ENCODE measurements around the gene CPED1.
A peak's percentile ranks its signal among the peaks of the same experiment; 100 is the strongest.

The CPED1 gene

DNA sequence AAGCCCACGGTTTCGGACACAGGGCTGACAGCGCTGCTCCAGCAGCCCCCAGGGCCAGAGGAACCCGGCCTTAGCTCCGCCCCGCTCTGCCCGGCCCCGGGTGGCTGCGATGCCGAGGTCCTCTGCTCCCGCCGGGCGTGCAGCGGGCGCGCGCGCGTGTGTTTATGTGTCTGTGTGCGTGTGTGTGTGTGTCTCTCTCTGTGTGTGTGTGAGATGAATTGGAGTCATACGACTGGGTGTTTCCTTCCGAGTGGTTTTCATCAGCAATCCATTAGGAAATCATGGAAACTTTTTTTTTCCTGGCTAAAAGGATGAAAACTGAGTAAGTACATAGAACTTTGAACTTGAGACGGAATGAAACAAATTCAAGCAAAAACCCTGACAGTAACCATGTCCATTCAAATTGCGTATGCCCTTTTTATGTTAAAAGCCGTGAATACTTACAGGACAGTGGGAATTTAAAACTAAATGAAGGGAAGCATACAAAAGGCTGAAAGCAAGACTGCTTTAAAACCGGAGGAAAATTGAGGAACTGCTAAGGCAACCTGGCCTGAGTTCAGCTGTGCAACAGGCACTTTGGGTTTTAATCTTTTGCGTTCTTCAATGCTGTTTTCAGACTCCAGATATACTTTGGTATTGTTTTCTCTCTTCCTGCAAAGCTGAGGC is at the start of gene CPED1:
Gene CPED1, plus strand, starts transcription at position 121 of the 666 bp plus-strand sequence. CDS start 911 bp downstream, outside the sequence.
- DNase-seq: peak; percentile 72

DNA sequence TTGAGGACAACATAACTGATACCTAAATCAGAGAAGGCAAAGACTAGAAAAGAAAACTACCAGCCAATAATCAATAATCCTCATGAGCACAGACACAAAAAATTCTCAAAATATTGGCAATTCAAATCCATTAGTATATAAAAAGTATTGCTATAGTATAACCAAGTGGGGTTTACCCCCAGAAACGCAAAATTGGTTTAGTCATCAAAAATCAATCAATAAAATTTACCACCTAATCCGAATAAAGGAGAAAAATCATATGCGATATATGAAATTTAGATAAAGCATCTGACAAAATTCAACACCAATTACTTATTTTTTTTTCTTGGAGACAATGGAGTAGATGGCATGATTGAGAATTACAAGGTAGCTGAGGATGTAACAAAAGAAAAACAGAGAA is 49.2 kb upstream of the CPED1 start:
- DNase-seq: no peak

DNA sequence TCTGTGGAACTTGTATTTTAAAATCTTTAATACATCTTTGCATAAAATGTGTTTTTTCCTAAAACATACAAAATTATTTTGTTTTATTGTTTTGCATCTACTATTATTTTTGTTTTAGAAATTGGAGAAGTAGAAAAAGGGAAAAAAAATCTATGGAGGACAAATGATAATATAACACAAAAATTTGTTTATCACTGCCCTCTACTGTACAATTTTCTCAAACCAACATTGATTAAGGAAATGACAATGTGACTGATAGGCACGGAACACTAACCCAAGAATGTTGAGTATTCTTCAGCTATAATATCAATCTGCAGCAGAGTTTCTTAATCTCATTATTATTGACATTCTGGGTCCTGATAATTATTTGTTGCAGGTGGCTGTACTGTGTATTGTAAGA is 47.4 kb upstream of the CPED1 start:
- no peak for DNase-seq

DNA sequence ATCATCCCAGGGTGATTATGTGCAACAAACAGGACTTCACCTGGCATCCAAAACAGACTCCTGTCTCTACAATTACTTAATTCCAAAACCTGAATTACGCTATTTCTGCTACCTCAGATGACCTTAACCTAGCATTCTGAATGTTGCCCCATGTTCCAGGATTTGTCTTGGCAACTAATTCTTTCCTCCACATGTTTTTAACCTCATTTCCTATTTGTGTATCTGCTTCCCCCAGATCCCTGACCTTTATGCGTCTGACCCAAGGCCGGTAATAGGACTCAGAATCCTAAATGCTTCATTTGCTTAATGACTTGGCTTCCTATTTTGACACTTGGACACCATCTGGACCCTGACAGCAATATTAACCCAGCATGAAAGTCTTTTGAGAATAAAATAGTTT is 46.7 kb upstream of the CPED1 start:
- no peak for DNase-seq

DNA sequence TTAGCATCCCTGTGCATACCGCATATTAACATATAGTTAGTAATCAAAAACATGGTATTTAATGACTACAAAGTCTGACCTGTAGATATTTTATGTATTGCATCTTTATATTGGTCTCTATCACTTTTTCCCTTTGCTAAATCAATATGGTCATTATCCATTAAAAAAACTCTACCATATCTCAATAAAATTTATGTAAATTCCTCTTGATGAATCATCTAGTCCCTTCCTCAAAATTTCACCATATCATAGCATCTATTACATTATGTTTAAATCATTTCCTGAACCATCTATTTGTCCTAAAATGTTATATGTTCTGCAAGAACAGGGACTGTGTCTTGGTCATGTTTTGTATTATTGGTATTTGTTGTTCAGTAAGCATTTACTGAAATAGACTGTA is 45.6 kb upstream of the CPED1 start:
- no peak for DNase-seq

DNA sequence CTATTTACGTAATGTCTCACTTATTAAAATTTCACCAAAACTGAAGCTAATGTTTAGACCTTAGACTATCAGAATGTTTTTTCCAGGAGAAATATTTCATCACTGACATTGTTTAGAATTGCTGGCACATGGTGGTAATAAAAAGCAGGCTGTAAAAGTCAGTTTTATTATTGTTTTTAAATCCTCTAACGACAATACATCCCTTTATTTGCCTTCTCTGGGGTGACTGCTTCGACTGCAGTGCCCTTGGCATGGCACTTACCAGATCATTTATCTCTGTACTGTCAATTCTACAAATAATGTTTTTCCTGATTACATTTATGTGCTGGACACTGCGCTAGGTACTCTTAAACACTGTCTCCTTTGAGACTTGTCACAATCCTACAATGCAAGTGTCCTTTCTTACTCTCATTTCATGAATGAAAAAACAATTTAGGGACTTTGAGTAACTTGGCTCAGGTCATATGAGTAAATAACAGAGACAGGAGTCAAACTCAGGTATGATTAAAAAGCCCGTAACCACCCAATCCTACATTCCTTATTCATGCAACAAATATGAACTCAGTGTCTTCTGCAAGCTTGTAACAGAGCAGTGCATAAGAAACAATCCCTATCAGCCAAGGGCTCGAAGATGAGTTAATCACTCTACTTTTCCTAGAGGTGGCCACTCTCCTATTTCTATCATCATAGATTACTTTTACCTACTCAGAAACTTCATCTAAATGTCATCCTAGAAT is 43.5 kb upstream of the CPED1 start:
- no peak for DNase-seq

DNA sequence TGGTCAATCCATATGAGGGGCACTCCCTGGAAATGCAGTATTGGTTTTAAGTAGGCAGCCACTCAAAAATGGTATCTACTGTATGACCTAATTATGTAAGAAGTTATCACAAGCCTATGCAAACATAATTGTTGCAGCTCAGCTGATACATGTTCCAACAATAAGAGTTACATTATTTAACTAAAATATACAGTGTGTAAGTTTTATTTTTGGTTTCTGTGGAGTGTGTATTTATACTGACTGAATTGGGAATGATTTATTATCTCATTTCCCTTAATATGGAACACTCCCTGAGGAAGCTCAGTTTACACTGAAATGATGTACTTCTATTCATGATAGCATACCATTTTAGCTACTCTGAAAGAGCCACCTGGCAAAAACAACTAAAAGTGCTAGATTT is 40.5 kb upstream of the CPED1 start:
- DNase-seq: no peak

DNA sequence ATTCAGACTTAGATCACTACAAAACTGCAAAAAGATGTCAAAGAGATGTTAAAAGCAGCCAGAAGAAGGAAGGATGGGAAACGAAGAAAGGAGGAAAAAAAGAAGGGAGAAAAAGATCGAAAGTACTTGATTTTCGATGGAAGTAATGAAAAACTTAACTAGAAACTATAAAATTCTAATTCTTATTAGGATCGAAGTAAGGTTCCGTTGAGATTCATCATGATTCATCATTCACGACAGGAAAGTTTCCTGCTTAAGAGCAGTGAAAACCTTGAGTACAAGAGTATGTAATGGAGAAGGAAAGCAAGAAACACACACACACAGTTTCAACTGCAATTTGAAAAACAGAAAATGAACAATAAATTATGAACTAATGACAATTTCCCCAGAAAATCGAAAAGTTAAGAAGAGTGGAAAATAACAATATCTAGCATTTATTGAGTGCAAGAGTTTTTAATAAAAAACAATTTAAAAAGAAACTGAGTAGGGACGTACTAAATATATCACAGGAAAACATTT is 39.1 kb upstream of the CPED1 start:
- DNase-seq: no peak

DNA sequence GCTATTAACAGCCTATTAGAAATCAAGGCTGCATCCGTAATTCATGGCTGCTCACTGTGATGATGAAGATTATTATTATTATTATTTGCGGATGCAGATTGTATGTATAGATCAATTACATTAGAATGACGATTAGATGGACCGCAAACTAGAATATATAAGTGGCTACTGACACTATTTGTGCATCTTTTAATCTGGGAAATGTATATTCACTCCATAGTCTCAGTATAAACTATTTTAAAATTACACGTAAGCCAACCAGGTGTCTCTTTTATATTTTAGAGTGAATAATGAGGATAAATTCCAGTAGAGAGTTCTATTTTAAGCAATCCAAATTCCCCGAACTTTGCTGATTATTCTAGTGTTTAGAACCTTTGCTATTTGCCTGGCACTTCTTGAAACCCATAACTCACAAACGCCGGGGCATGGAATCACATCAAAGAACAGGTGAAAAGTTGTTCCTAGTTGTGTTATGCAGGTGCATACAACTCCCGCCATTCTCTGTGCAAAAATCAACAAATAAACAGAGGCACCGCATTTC is 38.4 kb upstream of the CPED1 start:
- no peak for DNase-seq

DNA sequence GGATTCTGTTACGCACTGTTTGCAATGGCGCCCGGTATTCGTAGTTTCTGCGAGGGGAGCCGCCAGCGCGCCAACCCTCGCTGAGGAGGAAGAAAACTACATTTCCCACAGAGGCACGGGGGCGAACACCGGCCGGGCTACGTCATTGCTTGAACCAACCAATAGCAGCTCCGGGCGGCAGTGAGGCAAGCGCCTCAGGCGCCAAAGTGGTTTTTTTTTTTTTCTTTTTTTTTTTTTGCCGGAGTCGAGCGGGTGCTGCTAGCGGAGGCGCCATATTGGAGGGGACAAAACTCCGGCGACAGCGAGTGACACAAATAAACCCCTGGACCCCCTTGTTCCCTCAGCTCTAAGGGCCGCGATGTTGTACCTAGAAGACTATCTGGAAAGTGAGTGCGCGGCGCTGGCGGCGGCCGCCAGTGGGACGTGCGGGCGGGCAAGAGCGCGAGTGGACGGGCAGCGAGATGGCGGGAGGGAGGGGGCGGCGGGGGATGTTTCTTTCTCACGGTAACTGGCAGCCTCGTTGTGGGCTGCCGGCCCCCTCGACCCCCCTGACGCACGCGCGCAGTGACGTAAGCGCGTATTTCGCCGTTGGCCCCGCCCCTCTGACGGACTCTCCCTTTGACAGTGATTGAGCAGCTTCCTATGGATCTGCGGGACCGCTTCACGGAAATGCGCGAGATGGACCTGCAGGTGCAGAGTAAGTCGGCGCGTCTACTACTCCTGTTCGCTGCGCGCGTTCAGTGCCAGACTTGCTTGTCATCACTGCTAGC is 37.8 kb upstream of the CPED1 start, which contains the start of gene ING3:
Gene ING3, plus strand, starts transcription at position 239 of the 770 bp plus-strand sequence. Its CDS starts 120 bp downstream, at position 359.
- peak; percentile 98 for DNase-seq

DNA sequence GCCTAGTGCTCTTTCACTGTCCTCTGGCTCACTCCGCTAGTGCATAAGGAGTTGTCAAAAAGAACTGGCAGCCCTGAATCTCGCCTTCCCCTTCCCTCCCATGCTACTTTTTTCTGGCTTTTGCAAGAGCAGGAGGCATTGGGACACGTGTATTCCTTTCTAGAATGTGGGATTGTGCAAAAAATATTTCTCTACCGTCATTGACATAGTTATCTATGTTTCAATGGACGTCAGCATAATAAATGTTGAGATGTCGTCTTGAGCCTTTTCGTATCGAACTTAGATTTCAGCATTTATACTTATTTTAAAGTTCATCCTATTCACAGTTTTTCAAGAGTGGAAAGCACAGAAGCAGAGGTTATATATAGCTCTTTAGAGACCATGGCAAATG is 37.2 kb upstream of the CPED1 start:
- no peak for DNase-seq

DNA sequence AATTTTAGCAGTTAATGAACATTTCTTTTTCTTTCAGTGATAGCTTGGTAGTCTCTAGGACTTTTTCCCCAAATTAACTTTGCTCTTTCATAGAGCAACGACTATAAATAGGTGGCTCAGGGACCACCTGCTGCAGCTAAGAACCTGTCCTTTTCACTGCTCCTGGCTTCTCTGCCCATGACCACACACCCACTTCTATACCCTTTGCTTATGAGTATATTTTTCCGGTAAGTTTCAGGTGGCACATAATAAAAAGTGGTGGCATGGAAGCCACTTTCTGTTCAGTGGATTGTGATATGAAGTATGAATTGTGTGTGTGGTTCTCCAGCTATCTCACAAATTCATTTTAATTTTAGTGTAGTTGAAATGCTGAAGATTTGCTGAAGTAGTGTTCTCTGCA is 36.7 kb upstream of the CPED1 start:
- DNase-seq: no peak

DNA sequence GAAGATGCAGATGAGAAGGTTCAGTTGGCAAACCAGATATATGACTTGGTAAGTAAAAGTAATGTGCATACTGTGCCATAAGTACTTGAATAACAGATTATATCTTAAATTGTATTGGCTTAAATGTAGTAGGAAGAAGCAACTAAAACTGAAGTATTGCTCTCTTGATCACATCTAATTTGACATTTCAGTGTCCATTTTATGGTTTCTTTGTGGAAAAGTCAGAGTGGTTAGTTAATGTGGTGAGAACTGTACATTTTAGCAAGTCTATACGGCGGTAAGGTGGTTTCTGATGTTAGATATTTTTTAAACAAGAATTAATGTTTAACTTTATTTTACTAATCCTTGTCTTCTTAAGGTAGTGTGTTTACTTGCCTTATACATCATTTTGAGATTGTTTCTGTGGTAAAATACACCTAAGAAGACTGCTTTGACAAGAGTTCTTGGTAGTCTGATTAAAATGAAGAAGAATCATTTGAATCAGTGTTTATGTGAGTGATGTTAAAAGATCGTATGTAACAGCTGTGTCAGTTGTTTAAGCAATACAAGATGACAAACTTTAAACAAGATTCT is 32.8 kb upstream of the CPED1 start:
- no peak for DNase-seq

DNA sequence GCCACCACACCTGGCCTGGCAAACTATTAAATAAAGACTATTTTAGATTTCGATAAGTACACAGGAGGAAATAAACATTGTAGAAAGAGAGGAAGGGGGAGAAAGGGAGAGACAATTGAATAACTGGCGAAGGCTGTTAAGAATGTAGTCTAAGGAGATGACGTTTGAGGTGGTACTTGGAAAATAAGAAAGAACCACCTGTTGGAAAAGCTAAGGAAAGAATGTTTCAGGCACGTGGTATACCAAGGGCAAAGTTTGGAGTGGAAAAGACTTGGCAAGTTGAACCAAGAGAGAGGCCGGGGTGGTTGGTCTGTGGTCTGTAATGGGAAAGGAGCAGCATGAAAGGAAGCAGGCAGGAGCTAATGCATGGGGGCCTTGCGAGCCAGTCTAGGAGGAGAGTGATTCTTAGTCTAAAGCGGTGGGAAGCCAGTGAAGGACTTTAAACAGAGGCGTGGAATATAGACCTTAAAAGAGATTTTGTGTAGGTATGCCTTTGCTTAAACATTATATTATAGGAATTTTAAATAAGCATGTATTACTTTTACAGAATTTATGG is 28.5 kb upstream of the CPED1 start:
- no peak for DNase-seq

DNA sequence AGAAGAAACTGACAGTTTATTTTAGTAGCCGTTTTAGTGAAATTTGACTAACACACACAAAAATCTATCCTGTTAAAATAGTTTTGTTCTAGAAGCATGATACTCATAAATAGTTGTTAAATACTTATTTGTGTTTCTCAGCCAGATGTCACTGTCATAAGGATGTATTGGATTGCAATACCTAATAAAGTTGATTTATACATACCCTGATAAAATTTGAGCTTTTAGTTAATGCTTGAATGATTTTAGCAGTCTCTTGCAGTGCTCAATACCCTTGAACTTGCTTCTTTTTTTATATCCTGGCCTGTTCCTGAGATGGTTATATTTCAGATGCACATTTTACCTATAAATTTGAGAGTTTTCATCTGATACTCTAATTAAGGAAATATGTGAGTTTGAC is 27.8 kb upstream of the CPED1 start:
- no peak for DNase-seq

DNA sequence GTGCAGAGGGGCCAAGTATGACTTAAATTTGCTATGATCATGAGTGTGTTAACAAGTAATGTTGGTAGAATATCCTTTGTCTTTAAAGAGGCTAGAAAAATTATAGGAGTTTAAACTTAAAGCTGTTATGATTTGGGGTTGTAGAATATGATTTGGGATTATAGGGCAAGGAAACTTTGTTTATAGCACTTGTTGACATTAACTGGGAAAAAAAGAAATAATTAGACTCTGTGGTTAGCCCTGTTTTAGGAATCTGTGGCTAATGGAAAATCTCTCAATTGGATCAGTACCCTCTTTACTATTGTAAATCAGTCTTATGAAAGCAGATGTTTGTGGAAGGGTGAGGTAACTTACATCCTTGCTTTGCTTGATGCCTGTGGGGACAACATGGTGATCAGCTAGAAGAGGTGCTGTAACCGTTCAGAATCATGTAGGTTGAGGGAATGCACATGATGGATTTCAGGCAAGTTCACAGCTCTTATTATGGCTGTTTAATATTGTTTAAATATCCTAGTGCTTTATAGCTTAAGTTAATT is 26.8 kb upstream of the CPED1 start:
- no peak for DNase-seq

DNA sequence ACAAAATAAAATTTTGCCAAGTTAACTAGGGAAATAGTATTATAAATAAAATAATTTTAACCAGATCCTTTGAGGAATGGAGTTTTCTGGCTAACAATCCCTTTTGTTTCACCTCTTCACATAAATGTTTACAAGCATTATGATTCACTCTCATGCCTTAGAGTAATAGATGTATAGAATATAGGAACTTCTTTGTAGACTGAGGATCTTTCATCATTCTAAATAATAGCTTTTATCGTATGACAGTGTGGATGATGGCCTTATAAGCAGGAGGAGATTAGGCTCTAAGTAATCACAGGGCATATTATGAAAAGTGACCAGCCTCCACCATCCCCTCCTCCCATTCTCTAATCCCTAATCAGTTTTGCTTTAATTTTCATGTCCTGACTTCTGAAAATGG is 24.4 kb upstream of the CPED1 start:
- DNase-seq: no peak

DNA sequence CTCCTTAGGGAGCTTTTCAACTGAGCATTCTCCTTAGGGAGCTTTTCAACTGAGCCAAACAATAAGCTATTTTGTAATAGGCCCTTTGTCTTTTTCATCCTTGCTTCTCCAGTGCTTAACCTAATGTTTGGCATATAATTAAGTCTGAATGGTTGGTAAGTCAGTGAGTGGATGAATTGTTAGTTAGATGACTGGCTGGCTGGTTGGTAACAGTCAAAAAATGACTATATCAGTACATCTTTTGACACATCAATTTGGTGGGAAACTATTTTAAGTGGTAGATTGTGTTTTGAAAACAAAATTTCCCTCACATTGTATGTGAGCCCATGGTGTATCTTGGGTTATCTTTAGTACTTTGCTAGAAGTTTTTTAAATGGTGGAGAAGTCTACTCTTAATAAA is 21.6 kb upstream of the CPED1 start:
- no peak for DNase-seq

DNA sequence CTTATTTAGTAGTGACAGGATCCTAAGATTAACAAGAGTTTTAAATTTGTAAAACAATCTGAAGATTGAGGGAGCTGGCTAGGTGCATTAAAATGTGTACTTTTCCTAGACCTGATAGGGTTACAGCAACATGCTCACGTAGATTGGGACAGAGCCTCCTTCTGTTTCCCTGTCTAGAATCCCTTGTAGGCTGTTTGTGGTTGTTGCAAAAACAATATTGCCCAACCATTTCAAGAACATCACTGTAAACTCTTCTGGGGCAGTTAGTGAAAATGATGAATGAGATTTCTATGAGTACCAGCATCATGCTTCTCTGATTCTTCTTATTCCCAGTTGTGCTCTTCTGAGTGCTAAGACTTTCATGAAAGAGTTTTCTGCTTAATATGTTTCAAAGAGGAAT is 14.7 kb upstream of the CPED1 start:
- DNase-seq: no peak

DNA sequence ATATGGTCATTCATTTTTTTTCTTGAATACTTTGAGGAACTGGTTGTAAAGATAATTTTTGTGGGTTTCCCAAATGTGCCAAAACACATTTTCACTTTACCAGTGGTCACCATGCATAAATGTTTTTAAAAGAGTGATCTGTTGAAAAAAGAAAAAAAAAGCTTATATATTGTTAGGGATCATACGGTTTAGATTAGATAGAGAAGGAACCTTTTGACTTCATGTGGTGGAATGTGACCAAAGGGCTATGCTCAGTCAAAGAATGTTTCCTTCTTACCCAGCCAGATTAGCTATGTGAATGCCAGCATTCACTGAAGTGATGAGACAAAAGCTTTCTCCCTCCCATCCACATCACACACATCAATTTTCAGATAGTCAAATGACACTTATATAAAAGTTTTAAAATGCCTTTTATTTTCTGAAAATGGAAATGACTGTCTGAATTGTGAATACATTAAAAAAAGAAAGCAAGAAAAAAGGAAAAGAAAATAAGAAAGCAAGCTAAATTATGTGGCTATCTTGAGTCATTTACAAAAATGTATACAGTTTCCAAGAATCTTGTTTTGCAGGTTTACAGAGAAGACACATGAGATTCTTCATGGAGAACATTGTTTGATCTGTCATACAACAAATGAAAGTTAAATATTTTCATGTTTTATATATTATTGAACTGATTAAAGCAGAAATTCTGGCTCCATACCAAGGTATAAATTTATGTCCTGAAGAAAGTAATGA is 8.6 kb upstream of the CPED1 start:
- DNase-seq: peak; percentile 56

DNA sequence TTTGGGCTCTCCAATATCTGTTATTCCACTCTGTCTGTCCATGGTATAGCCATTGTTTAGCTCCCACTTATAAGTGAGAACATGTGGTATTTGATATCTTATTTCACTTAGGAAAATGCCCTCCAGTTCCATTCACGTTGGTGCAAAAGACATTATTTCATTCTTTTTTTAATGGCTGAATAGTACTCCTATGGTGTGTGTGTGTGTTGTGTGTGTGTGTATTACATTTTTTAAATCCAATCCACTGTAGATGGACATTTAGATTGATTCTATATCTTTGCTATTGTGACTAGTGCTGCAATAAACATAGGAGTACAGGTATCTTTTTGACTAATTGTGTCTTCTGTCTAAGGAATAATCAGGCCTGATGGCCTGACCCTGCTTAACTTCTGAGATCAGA is 7.4 kb upstream of the CPED1 start:
- DNase-seq: no peak

All from fibroblast of skin of right biceps (primary cell).